NCI-H2081 (cell line): Measurements from ENCODE around the gene MACROH2A2.
"Not testable (repeated sequence)": the region's sequence is repeated elsewhere in the genome, so short reads cannot be mapped to it uniquely, and the experiment has no call there.

Experiments used
- DNase-seq, 2 experiments: peaks; one replicate each; lab custom pipeline; 2025; lab: John Stamatoyannopoulos, UW

The MACROH2A2 gene

GRCh38 chr10:70158113-70158512 lies 105.5 kb downstream of the MACROH2A2 start:
- DNase-seq = no peak

GRCh38 chr10:70159366-70159765 lies 106.7 kb downstream of the MACROH2A2 start:
- DNase-seq = not testable (repeated sequence)

DNA sequence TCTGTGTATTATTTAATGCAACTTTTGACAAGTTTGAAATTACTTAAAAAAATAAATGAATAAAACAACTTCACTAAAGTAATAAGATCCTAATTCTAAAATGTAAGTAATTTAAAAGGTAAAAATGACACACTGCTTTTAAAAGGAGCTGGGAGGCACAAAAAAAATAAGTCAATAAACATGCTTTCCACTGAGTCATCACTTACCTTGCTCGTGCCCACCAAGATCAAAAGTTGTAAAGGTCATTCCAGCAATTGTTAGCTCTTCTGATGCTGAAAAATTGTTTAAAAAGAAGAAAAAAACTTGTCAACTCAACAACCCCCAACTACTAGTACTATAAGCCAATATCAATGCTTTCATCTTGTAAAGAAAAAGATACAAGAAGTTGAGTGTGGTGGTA lies 108.2 kb downstream of the MACROH2A2 start:
- no peak for DNase-seq
